GM12872 (cell line): ENCODE data around the gene RPL28.

ENCODE experiments used
- TF ChIP-seq, protein P1 (sequence below): IDR thresholded peaks from 3 replicates; pipeline ENCODE4 v1.5.1; 2011; ENCODE audit warnings: low read depth, mild to moderate bottlenecking, low read length, moderate library complexity; ENCODE audit not compliant: insufficient read depth

Gene RPL28

DNA sequence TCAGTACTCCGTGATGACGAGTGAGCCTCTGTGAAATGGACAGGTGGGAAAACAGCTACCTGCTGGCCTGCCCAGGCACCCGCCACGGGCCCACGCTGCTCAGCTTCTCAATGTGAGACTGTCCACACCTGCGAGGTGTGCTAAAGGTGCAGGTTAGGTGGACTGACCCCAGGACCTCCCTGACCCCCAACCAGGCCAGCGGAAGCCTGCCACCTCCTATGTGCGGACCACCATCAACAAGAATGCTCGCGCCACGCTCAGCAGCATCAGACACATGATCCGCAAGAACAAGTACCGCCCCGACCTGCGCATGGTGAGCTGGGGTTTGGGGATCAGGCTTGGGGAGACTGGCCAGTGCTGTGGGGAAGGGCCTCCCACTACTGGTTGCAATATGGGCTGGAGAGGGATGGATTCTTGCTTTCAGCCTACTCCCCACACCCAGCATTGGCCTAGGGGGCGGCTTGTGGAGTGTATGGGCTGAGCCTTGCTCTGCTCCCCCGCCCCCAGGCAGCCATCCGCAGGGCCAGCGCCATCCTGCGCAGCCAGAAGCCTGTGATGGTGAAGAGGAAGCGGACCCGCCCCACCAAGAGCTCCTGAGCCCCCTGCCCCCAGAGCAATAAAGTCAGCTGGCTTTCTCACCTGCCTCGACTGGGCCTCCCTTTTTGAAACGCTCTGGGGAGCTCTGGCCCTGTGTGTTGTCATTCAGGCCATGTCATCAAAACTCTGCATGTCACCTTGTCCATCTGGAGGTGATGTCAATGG, 2.2 kb downstream of the RPL28 start:
- TF ChIP-seq, protein P1, sequence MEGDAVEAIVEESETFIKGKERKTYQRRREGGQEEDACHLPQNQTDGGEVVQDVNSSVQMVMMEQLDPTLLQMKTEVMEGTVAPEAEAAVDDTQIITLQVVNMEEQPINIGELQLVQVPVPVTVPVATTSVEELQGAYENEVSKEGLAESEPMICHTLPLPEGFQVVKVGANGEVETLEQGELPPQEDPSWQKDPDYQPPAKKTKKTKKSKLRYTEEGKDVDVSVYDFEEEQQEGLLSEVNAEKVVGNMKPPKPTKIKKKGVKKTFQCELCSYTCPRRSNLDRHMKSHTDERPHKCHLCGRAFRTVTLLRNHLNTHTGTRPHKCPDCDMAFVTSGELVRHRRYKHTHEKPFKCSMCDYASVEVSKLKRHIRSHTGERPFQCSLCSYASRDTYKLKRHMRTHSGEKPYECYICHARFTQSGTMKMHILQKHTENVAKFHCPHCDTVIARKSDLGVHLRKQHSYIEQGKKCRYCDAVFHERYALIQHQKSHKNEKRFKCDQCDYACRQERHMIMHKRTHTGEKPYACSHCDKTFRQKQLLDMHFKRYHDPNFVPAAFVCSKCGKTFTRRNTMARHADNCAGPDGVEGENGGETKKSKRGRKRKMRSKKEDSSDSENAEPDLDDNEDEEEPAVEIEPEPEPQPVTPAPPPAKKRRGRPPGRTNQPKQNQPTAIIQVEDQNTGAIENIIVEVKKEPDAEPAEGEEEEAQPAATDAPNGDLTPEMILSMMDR, result no peak

DNA sequence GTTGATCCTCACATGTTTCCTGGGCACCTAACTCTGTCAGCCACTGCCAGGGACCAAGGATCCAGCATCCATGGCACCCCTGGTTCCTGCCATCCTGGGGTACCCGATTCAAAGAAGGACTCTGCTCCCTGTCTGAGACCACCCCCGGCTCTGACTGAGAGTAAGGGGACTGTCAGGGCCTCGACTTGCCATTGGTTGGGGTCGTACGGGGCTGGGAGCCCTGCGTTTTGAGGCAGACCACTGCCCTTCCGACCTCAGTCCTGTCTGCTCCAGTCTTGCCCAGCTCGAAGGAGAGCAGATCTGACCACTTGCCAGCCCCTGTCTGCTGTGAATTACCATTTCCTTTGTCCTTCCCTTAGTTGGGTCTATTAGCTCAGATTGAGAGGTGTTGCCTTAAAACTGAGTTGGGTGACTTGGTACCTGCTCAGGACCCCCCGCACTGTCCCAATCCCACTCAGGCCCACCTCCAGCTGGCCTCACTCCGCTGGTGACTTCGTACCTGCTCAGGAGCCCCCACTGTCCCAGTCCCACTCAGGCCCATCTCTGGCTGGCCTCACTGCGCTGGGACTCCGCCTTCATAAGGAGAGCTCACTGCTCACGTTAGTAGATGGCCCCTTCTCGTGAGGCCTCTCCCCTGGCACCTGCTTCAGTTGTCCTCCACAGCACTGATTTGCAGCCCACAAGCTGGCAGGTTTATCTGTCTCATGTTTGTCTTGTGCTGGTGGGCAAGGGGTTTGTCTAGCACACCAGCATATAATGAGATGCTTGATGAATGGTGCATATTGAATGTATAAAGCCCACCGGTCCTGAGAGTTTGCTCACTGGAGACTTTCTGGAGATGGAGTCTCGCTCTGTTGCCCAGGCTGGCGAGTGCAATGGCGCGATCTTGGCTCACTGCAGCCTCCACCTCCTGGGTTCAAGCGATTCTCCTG, 3.9 kb downstream of the RPL28 start:
- TF ChIP-seq, protein P1, result no peak

DNA sequence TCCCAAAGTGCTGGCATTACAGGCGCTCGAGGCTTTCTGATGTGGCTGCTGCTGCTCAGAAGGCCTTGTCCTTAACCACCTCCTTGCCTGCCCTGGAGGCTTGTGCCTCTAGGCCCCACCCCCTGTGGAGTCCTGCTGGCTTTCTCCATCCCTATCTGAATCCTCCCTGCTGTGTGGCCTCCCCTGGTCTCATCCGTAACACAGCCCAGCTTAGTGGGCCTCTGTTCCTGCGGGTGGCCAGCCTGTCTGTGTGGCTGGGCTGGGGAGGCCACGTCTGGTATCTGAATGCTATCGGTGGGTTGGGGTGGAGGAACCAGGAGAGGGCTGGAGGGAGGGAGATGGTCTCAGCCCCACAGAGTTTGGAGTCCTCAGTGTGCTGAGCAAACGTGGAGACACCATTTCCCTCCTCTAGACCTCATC, 4.7 kb downstream of the RPL28 start:
- TF ChIP-seq, protein P1, result no peak

DNA sequence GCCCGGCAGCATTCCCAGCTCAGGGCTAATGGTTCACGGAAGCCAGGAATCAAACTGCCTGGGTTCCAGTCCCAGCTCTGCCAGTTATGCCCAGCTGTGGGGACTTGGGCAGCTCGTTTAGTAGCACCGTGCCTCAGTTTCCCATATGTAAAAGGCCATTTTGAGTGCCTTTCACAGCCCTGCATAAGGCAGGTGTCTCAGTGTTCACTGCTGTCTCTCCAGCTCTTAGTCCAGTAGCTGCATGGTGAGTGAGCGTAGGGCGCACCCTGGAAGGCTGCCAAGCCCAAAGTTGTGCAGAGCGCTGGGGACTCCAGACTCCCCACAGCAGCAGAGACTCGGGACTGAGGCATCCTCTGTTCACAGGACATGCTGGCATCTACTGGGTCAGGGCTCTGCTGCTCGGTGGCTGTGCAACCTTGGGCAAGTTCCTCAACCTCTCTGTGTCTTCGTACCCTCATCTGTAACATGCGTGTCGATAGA, 5.5 kb downstream of the RPL28 start:
- TF ChIP-seq, protein P1, result no peak

DNA sequence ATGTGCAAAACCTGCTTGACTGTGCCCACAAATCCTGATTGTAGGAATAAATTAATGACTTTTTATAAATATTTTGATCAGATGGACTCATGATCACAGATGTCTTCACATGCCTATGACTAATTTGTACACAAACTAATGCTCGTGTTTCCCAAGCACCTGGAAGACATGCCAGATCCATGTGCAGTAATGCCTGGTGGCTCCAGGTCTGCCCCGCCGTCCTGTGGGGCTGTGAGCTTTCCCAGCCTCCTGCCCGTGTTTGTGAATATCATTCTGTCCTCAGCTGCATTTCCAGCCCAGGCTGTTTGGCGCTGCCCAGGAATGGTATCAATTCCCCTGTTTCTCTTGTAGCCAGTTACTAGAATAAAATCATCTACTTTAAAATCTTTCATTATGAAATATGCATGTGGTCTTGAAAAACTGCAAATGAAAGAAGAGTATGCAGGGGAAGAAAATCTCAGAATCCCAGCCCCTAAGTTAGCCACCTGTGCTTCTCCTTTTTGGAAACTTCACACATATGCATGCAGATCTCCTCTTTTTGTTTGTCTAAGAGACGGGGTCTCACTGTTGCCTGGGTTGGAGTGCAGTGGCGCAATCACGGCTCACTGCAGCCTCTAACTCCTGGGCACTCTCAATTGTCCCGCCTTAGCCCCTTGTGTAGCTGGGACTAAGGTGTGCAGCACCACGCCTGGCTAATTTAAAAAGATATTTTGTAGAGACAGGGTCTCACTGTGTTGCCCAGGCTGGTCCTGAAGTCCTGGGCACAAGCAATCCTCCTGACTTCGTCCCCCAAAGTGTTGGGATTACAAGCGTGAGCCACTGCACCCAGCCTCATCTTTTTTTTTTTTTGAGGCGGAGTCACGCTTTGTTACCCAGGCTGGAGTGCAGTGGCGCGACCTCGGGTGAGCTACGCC, 6.2 kb downstream of the RPL28 start:
- TF ChIP-seq, protein P1, result no peak

DNA sequence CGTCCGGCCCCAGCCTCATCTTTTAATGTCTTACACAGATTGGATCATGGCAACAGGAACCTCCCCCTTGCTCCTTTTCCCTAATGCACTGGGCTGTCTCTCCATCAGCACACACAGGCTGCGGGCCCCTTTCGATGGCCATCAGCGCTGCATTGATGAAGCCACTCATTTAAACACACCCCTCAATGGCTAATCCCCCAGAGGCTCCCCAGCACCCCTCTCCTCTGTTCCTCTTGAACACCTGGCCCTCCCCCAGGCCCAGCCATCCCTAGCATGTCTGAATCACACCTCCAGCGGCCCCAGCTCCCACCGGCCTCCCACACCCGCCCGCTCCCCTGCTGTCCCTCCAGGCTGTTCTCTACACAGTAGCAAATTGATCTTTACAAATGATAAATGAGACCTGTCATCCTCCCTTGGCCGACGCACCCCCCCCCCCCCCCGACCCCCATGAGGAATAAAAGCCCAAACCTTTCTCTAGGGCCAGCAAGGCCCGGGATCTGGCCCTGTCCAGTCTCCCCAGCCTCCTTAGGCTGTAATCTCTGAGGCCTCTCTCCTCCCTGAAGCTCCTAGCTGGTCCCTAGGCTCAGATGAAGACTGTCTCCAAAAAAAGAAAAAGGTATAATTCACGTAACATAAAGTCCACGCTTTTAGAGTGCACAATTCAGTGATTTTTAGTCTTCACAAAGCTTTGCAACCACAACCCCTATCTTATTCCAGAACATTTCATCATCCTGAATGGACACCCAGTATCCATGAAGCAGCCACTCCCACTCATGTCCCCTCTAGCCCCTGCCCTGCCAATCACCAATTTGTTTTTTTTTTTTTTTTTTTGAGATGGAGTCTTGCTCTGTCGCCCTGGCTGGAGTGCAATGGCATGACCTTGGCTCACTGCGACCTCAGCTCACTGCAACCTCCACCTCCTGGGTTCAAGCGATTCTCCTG, 7.4 kb downstream of the RPL28 start:
- TF ChIP-seq, protein P1, result no peak
